WTC11 (cell line): ENCODE data around the gene AGAP1. TPM values are rescaled to one million over a fixed set of nuclear protein-coding genes. Genes with fewer than 3 reads are reported as not detected.

Experiments
- ATAC-seq: fragments of 200-7000 bp; cut with Tn5 transposase; 2 replicates; pipeline ENCODE4 v1.10.0; 2021; ENCODE audit warnings: mild to moderate bottlenecking, moderate library complexity
- CTCF ChIA-PET: fragments of 300-600 bp; sonication (Branson Sonifier 250); formaldehyde crosslinking; loops from one replicate; lab custom pipeline; 2021; ENCODE audit warnings: antibody characterized with exemption; lab: Charles Lee
- POLR2A ChIA-PET: fragments of 350-600 bp; sonication (Branson Sonifier 250); formaldehyde crosslinking; loops from one replicate; lab custom pipeline; 2021; ENCODE audit warnings: antibody characterized with exemption; lab: Charles Lee
- DNase-seq: peaks from one replicate; pipeline ENCODE4 v3.0.0; 2021; ENCODE audit warnings: low spot score
- H3K27ac Mint-ChIP-seq: 2 replicates; pipeline ENCODE4 v1.8.0; 2021; ENCODE audit warnings: mixed read lengths
- H3K27me3 Mint-ChIP-seq: 2 replicates; pipeline ENCODE4 v1.8.0; 2021; ENCODE audit warnings: low read depth, mild to moderate bottlenecking, moderate library complexity, mixed read lengths
- H3K36me3 Mint-ChIP-seq: 2 replicates; pipeline ENCODE4 v1.8.0; 2021; ENCODE audit warnings: mixed read lengths
- H3K4me1 Mint-ChIP-seq: 2 replicates; pipeline ENCODE4 v1.8.0; 2022; ENCODE audit warnings: mixed read lengths
- H3K4me3 Mint-ChIP-seq: 2 replicates; pipeline ENCODE4 v1.8.0; 2021; ENCODE audit warnings: mild to moderate bottlenecking, moderate library complexity, mixed read lengths
- H3K9me3 Mint-ChIP-seq: 2 replicates; pipeline ENCODE4 v1.8.0; 2021; ENCODE audit warnings: mixed read lengths
- E2F1 ChIP-seq: sonication (generic); formaldehyde crosslinking; IDR thresholded peaks from 2 replicates; pipeline ENCODE4 v1.8.0; 2022; ENCODE audit warnings: mild to moderate bottlenecking, missing genetic modification reagents
- ELF4 ChIP-seq: sonication (generic); formaldehyde crosslinking; IDR thresholded peaks from 2 replicates; pipeline ENCODE4 v1.8.1; 2022; ENCODE audit warnings: low read depth, mild to moderate bottlenecking, moderate library complexity, missing genetic modification reagents
- GABPB1 ChIP-seq: sonication (generic); formaldehyde crosslinking; IDR thresholded peaks from 2 replicates; pipeline ENCODE4 v1.8.1; 2023; ENCODE audit warnings: mild to moderate bottlenecking, missing genetic modification reagents
- HMGA2 ChIP-seq: fragments of 250-450 bp; sonication (Bioruptor Pico); IDR thresholded peaks from 2 replicates; pipeline ENCODE4 v1.4.0; 2021; ENCODE audit warnings: mild to moderate bottlenecking, moderate library complexity
- JAZF1 ChIP-seq: fragments of 250-450 bp; sonication (Bioruptor Pico); IDR thresholded peaks from 2 replicates; pipeline ENCODE4 v1.9.0; 2021; ENCODE audit warnings: moderate library complexity, mild to moderate bottlenecking, inconsistent platforms
- NFE2L1 ChIP-seq: sonication (generic); formaldehyde crosslinking; IDR thresholded peaks from 2 replicates; pipeline ENCODE4 v1.8.1; 2023; ENCODE audit warnings: missing genetic modification reagents
- NFYB ChIP-seq: sonication (generic); formaldehyde crosslinking; conservative IDR thresholded peaks from 2 replicates; pipeline ENCODE4 v1.8.0; 2022; ENCODE audit warnings: low read depth, missing genetic modification reagents
- NR1H2 ChIP-seq: sonication (generic); formaldehyde crosslinking; IDR thresholded peaks from 2 replicates; pipeline ENCODE4 v1.9.0; 2021; ENCODE audit warnings: mild to moderate bottlenecking, moderate library complexity, missing genetic modification reagents
- NR3C1 ChIP-seq: sonication (generic); formaldehyde crosslinking; conservative IDR thresholded peaks from 2 replicates; pipeline ENCODE4 v1.8.1; 2023; ENCODE audit warnings: low read depth, mild to moderate bottlenecking, missing genetic modification reagents
- PRDM15 ChIP-seq: sonication (generic); formaldehyde crosslinking; IDR thresholded peaks from 2 replicates; pipeline ENCODE4 v1.8.0; 2022; ENCODE audit warnings: missing genetic modification reagents
- PREB ChIP-seq: sonication (generic); formaldehyde crosslinking; IDR thresholded peaks from 2 replicates; pipeline ENCODE4 v1.8.1; 2022; ENCODE audit warnings: mild to moderate bottlenecking, missing genetic modification reagents, moderate library complexity, borderline replicate concordance
- SMAD3 ChIP-seq: sonication (generic); formaldehyde crosslinking; IDR thresholded peaks from 2 replicates; pipeline ENCODE4 v1.8.0; 2022; ENCODE audit warnings: missing genetic modification reagents, mild to moderate bottlenecking, borderline replicate concordance
- ZBTB21 ChIP-seq: sonication (generic); formaldehyde crosslinking; IDR thresholded peaks from 2 replicates; pipeline ENCODE4 v1.8.1; 2023; ENCODE audit warnings: mild to moderate bottlenecking, missing genetic modification reagents, borderline replicate concordance
- ZNF263 ChIP-seq: sonication (generic); formaldehyde crosslinking; IDR thresholded peaks from 2 replicates; pipeline ENCODE4 v1.8.1; 2022; ENCODE audit warnings: low read depth, mild to moderate bottlenecking, moderate library complexity, missing genetic modification reagents
- ZNF416 ChIP-seq: fragments of 250-450 bp; sonication (Bioruptor Pico); IDR thresholded peaks from 2 replicates; pipeline ENCODE4 v1.9.0; 2021; ENCODE audit warnings: mild to moderate bottlenecking, inconsistent platforms
- ZNF423 ChIP-seq: fragments of 250-450 bp; sonication (Bioruptor Pico); IDR thresholded peaks from 2 replicates; pipeline ENCODE4 v2.1.2; 2022; ENCODE audit warnings: mild to moderate bottlenecking, moderate library complexity
- ZNF671 ChIP-seq: fragments of 250-450 bp; sonication (Bioruptor Pico); IDR thresholded peaks from 2 replicates; pipeline ENCODE4 v1.8.0; 2021; ENCODE audit warnings: mild to moderate bottlenecking
- total RNA-seq: library from RNA; stranded (reverse); gene quantifications from 3 replicates; pipeline ENCODE4 v1.2.3, GENCODE V29; 2021
- TF ChIP-seq, protein P1 (sequence below): sonication (generic); formaldehyde crosslinking; IDR thresholded peaks from 2 replicates; pipeline ENCODE4 v1.8.0; 2023; ENCODE audit warnings: missing genetic modification reagents, mild to moderate bottlenecking, borderline replicate concordance

Gene AGAP1
- total RNA-seq, 1 experiment from 2014 or later: 49.3 TPM

DNA sequence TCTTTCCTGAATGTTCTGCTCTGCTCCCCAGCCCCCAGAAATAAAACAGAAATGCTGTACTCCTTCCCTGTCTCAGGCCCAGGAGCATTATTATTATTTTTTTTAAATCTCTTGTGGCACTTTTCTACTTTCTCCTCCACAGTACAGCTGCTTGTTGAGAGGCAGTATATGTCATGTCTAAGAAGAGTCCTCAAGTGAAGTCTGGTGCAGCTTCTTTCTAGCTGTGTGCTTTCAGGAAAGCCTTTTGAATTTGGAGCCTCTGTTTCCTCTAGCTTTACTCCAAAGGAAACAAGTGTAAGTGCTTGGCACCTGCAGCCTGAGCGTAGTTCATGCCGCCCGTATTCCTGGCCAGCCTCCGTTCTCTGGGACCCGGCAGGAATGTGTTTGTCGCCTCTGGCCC, 22.4 kb downstream of the AGAP1 start:
- ATAC-seq (no peak), DNase-seq (no peak)
- H3K27ac Mint-ChIP-seq: no peak overlapping the region
- H3K4me3 Mint-ChIP-seq: no peak overlapping the region
- CTCF ChIA-PET: no interaction called here
- H3K36me3 Mint-ChIP-seq: peaks cover 24% of the 10 kb centered on the region
- POLR2A ChIA-PET: interaction anchor here (0.8 kb wide), 1 partner anchor 11 kb away, joined by 4 read pairs; no protein-coding TSS in a partner anchor
- H3K27me3 Mint-ChIP-seq: no peaks in the 10 kb centered on the region
- TF ChIP-seq NFYB (no peak), NFE2L1 (CRISPR knock-in tag) (no peak), ZNF263 (CRISPR knock-in tag) (no peak), ZNF671 (CRISPR knock-in tag) (no peak), PREB (CRISPR knock-in tag) (no peak), GABPB1 (CRISPR knock-in tag) (no peak)
- TF ChIP-seq, protein P1, sequence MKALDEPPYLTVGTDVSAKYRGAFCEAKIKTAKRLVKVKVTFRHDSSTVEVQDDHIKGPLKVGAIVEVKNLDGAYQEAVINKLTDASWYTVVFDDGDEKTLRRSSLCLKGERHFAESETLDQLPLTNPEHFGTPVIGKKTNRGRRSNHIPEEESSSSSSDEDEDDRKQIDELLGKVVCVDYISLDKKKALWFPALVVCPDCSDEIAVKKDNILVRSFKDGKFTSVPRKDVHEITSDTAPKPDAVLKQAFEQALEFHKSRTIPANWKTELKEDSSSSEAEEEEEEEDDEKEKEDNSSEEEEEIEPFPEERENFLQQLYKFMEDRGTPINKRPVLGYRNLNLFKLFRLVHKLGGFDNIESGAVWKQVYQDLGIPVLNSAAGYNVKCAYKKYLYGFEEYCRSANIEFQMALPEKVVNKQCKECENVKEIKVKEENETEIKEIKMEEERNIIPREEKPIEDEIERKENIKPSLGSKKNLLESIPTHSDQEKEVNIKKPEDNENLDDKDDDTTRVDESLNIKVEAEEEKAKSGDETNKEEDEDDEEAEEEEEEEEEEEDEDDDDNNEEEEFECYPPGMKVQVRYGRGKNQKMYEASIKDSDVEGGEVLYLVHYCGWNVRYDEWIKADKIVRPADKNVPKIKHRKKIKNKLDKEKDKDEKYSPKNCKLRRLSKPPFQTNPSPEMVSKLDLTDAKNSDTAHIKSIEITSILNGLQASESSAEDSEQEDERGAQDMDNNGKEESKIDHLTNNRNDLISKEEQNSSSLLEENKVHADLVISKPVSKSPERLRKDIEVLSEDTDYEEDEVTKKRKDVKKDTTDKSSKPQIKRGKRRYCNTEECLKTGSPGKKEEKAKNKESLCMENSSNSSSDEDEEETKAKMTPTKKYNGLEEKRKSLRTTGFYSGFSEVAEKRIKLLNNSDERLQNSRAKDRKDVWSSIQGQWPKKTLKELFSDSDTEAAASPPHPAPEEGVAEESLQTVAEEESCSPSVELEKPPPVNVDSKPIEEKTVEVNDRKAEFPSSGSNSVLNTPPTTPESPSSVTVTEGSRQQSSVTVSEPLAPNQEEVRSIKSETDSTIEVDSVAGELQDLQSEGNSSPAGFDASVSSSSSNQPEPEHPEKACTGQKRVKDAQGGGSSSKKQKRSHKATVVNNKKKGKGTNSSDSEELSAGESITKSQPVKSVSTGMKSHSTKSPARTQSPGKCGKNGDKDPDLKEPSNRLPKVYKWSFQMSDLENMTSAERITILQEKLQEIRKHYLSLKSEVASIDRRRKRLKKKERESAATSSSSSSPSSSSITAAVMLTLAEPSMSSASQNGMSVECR (CRISPR knock-in tag): no peak
- peaks cover 16% of the 10 kb centered on the region for H3K9me3 Mint-ChIP-seq
- peaks cover 39% of the 10 kb centered on the region for H3K4me1 Mint-ChIP-seq

DNA sequence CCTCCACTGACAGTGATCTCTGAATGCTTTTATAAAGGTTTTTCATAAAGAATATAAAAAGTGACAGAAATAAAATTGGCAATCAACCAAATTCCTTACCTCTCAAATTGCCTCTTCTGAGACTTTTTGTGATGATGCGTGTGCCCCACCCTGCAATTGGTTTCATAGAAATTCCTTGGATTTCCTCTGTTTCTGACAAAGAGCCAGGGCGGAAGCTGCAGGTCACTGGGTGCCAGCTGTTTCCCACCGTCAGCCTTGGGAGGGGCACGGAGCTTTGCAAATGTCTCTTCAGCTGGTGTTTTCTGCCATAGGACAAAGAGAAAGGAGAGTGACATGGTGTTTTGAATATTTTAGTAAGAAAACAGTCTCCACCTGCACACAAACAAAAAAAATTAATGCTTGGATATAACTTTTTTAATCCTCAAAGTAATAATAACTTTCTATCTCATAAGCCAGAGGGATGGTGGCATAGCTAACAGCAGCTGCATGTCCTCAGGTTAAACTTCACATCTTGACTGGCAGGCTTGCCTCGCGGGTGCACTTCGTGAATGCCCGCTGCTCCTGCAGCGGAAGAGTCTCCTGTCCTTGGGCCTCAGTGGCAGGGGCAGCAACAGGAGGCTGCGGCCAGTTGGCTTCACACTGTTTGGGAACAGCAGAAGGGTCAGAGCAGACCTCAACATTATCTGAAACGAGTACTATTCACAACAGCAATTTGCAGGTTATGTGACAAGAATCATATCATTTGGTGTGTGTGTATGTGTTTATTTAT, 24.7 kb downstream of the AGAP1 start:
- DNase-seq (no peak), ATAC-seq (no peak)
- peaks cover 47% of the 10 kb centered on the region for H3K4me1 Mint-ChIP-seq
- H3K27ac Mint-ChIP-seq: peak overlapping the region; percentile 55
- H3K4me3 Mint-ChIP-seq: no peak overlapping the region
- H3K27me3 Mint-ChIP-seq: no peaks in the 10 kb centered on the region
- ChIA-PET CTCF (interaction anchor here (0.6 to 1.5 kb wide), 3 partner anchors 14 to 75 kb away, joined by 3 to 5 read pairs (median 4); no protein-coding TSS in a partner anchor), POLR2A (no interaction called here)
- no peak for TF ChIP-seq NR3C1 (CRISPR knock-in tag)
- no peak for TF ChIP-seq JAZF1 (CRISPR knock-in tag)
- no peak for TF ChIP-seq E2F1 (CRISPR knock-in tag)
- TF ChIP-seq ZNF423: no peak
- TF ChIP-seq PRDM15: no peak
- no peak for TF ChIP-seq SMAD3 (CRISPR knock-in tag)
- TF ChIP-seq, protein P1 (CRISPR knock-in tag): no peak
- TF ChIP-seq ZNF416 (CRISPR knock-in tag): no peak
- no peak for TF ChIP-seq NR1H2 (CRISPR knock-in tag)
- TF ChIP-seq HMGA2 (CRISPR knock-in tag): no peak
- TF ChIP-seq ELF4 (CRISPR knock-in tag): no peak
- TF ChIP-seq ZBTB21: no peak
- no peak for TF ChIP-seq ZNF263 (CRISPR knock-in tag)
- no peak for TF ChIP-seq NFE2L1 (CRISPR knock-in tag)
- H3K9me3 Mint-ChIP-seq: peaks cover 16% of the 10 kb centered on the region
- H3K36me3 Mint-ChIP-seq: peaks cover 24% of the 10 kb centered on the region
